Activated naive CD8-positive, alpha-beta T cell treated with anti-CD3 and anti-CD28 coated beads, Interleukin-2, amount 50 U/mL, for 24 hours (primary cell): ENCODE results near the gene INTU.
A peak's percentile ranks its signal among the peaks of the same experiment; 100 is the strongest.
"Not testable (repeated sequence)": the region's sequence is repeated elsewhere in the genome, so short reads cannot be mapped to it uniquely, and the experiment has no call there.

Source experiments
- ATAC-seq: fragments of 150-1000 bp; cut with Tn5 transposase; one replicate; pipeline ENCODE4 v1.10.0; 2021
- DNase-seq: peaks from one replicate; pipeline ENCODE4 v3.0.0; 2021
- H3K27ac Mint-ChIP-seq: one replicate; pipeline ENCODE4 v1.8.0; 2021; ENCODE audit warnings: mild to moderate bottlenecking, mixed read lengths
- H3K27me3 Mint-ChIP-seq: one replicate; pipeline ENCODE4 v1.8.0; 2021; ENCODE audit warnings: mixed read lengths
- H3K36me3 Mint-ChIP-seq: one replicate; pipeline ENCODE4 v1.8.0; 2021; ENCODE audit warnings: low read depth, mixed read lengths
- H3K4me1 Mint-ChIP-seq: one replicate; pipeline ENCODE4 v1.8.0; 2021; ENCODE audit warnings: mixed read lengths
- H3K4me3 Mint-ChIP-seq: one replicate; pipeline ENCODE4 v1.8.0; 2021; ENCODE audit warnings: mild to moderate bottlenecking, moderate library complexity, mixed read lengths
- H3K9me3 Mint-ChIP-seq: one replicate; pipeline ENCODE4 v1.8.0; 2021; ENCODE audit warnings: mixed read lengths

Gene INTU

GRCh38 chr4:127632420-127633403, at the start of gene INTU:
INTU (plus strand) TSS chr4:127632957; CDS start chr4:127633035, 78 bp downstream.
- Mint-ChIP-seq H3K27me3 (peaks cover 47% of the 10 kb centered on the region), H3K9me3 (no peaks in the 10 kb centered on the region)
- DNase-seq = peak; percentile 44

GRCh38 chr4:127586496-127586895, 46.3 kb upstream of the INTU start:
- H3K36me3 Mint-ChIP-seq, ATAC-seq, H3K27me3 Mint-ChIP-seq, H3K4me1 Mint-ChIP-seq, H3K9me3 Mint-ChIP-seq, H3K4me3 Mint-ChIP-seq, DNase-seq, H3K27ac Mint-ChIP-seq: not testable (repeated sequence)

More at GRCh38 chr4:127632420-127633403, at the start of gene INTU:
- H3K27ac Mint-ChIP-seq = no peak within 1 kb of the TSS
- H3K36me3 Mint-ChIP-seq = peaks cover 1% of the 10 kb centered on the region
- ATAC-seq = peak; percentile 75
- H3K4me3 Mint-ChIP-seq = peak within 1 kb of the TSS; percentile 80
- H3K4me1 Mint-ChIP-seq = peaks cover 11% of the 10 kb centered on the region

- no peak overlapping the region for H3K27ac Mint-ChIP-seq
- no peaks in the 10 kb centered on the region for H3K4me1 Mint-ChIP-seq
- H3K9me3 Mint-ChIP-seq = no peaks in the 10 kb centered on the region
- DNase-seq (no peak), ATAC-seq (peak; percentile 73)
- H3K27me3 Mint-ChIP-seq = peaks cover 4% of the 10 kb centered on the region
- H3K36me3 Mint-ChIP-seq = no peaks in the 10 kb centered on the region
- no peak overlapping the region for H3K4me3 Mint-ChIP-seq
These were observed 45.7 kb upstream of the INTU start for GRCh38 chr4:127586922-127587571.

GRCh38 chr4:127589153-127589552, 43.6 kb upstream of the INTU start:
- H3K27me3 Mint-ChIP-seq = not testable (repeated sequence)

GRCh38 chr4:127598656-127599055, 34.1 kb upstream of the INTU start:
- Mint-ChIP-seq H3K27me3 (no peaks in the 10 kb centered on the region), H3K4me3 (no peak overlapping the region), H3K4me1 (no peaks in the 10 kb centered on the region), H3K27ac (no peak overlapping the region), H3K36me3 (no peaks in the 10 kb centered on the region), H3K9me3 (no peaks in the 10 kb centered on the region)
- ATAC-seq = no peak
- no peak for DNase-seq

More at GRCh38 chr4:127589153-127589552, 43.6 kb upstream of the INTU start:
- H3K4me1 Mint-ChIP-seq, H3K36me3 Mint-ChIP-seq, DNase-seq, H3K9me3 Mint-ChIP-seq, H3K27ac Mint-ChIP-seq, H3K4me3 Mint-ChIP-seq, ATAC-seq: not testable (repeated sequence)

GRCh38 chr4:127601029-127601428, 31.7 kb upstream of the INTU start:
- Mint-ChIP-seq H3K4me3 (no peak overlapping the region), H3K27me3 (peaks cover 6% of the 10 kb centered on the region), H3K36me3 (no peaks in the 10 kb centered on the region), H3K4me1 (no peaks in the 10 kb centered on the region), H3K9me3 (no peaks in the 10 kb centered on the region), H3K27ac (no peak overlapping the region)
- ATAC-seq (no peak), DNase-seq (no peak)

- H3K27ac Mint-ChIP-seq = no peak overlapping the region
- H3K4me1 Mint-ChIP-seq = no peaks in the 10 kb centered on the region
- H3K36me3 Mint-ChIP-seq = no peaks in the 10 kb centered on the region
These were observed 27.6 kb upstream of the INTU start for GRCh38 chr4:127604949-127605709.

GRCh38 chr4:127606823-127607222, 25.9 kb upstream of the INTU start:
- DNase-seq (no peak), ATAC-seq (no peak)
- Mint-ChIP-seq H3K4me1 (no peaks in the 10 kb centered on the region), H3K4me3 (no peak overlapping the region), H3K36me3 (no peaks in the 10 kb centered on the region), H3K27ac (no peak overlapping the region), H3K9me3 (no peaks in the 10 kb centered on the region), H3K27me3 (peaks cover 9% of the 10 kb centered on the region)

More at GRCh38 chr4:127604949-127605709, 27.6 kb upstream of the INTU start:
- DNase-seq (no peak), ATAC-seq (no peak)
- Mint-ChIP-seq H3K9me3 (no peaks in the 10 kb centered on the region), H3K27me3 (peaks cover 9% of the 10 kb centered on the region), H3K4me3 (no peak overlapping the region)

GRCh38 chr4:127609484-127609883, 23.3 kb upstream of the INTU start:
- no peak overlapping the region for H3K4me3 Mint-ChIP-seq
- no peaks in the 10 kb centered on the region for H3K4me1 Mint-ChIP-seq
- ATAC-seq (no peak), DNase-seq (no peak)
- no peaks in the 10 kb centered on the region for H3K9me3 Mint-ChIP-seq
- no peaks in the 10 kb centered on the region for H3K36me3 Mint-ChIP-seq
- peaks cover 12% of the 10 kb centered on the region for H3K27me3 Mint-ChIP-seq
- H3K27ac Mint-ChIP-seq = no peak overlapping the region

- ATAC-seq (no peak), DNase-seq (no peak)
- Mint-ChIP-seq H3K27ac (no peak overlapping the region), H3K9me3 (no peaks in the 10 kb centered on the region), H3K27me3 (peaks cover 6% of the 10 kb centered on the region), H3K4me3 (no peak overlapping the region), H3K36me3 (no peaks in the 10 kb centered on the region), H3K4me1 (no peaks in the 10 kb centered on the region)
These were observed 22.3 kb upstream of the INTU start for GRCh38 chr4:127610488-127610887.

GRCh38 chr4:127616898-127617297, 15.9 kb upstream of the INTU start:
- Mint-ChIP-seq H3K27ac (no peak overlapping the region), H3K27me3 (peaks cover 20% of the 10 kb centered on the region), H3K4me1 (no peaks in the 10 kb centered on the region), H3K4me3 (no peak overlapping the region), H3K9me3 (peaks cover 4% of the 10 kb centered on the region), H3K36me3 (no peaks in the 10 kb centered on the region)
- DNase-seq (no peak), ATAC-seq (no peak)

- H3K4me3 Mint-ChIP-seq = no peak overlapping the region
- peaks cover 28% of the 10 kb centered on the region for H3K27me3 Mint-ChIP-seq
- peaks cover 3% of the 10 kb centered on the region for H3K4me1 Mint-ChIP-seq
- H3K9me3 Mint-ChIP-seq = peaks cover 4% of the 10 kb centered on the region
- no peak for DNase-seq
- no peak overlapping the region for H3K27ac Mint-ChIP-seq
- ATAC-seq = no peak
- H3K36me3 Mint-ChIP-seq = no peaks in the 10 kb centered on the region
These were observed 14.3 kb upstream of the INTU start for GRCh38 chr4:127618427-127618826.

GRCh38 chr4:127622621-127622920, 10.2 kb upstream of the INTU start:
- Mint-ChIP-seq H3K27me3 (peaks cover 43% of the 10 kb centered on the region), H3K27ac (no peak overlapping the region), H3K36me3 (no peaks in the 10 kb centered on the region), H3K9me3 (peaks cover 4% of the 10 kb centered on the region), H3K4me1 (peaks cover 9% of the 10 kb centered on the region), H3K4me3 (no peak overlapping the region)
- DNase-seq (no peak), ATAC-seq (no peak)

- H3K9me3 Mint-ChIP-seq = peaks cover 4% of the 10 kb centered on the region
- peaks cover 9% of the 10 kb centered on the region for H3K4me1 Mint-ChIP-seq
- H3K27me3 Mint-ChIP-seq = peaks cover 44% of the 10 kb centered on the region
- peak overlapping the region; percentile 38 for H3K4me3 Mint-ChIP-seq
- ATAC-seq (peak; percentile 36), DNase-seq (no peak)
- H3K36me3 Mint-ChIP-seq = no peaks in the 10 kb centered on the region
- H3K27ac Mint-ChIP-seq = no peak overlapping the region
These were observed 9.6 kb upstream of the INTU start for GRCh38 chr4:127622921-127623796.
